HG03442 (cell line): ENCODE results near the gene STYXL1.

Experiments
- ATAC-seq: cut with Tn5 transposase; IDR thresholded peaks from one replicate; pipeline ENCODE4 v1.9.1; 2021; ENCODE audit warnings: mild to moderate bottlenecking, moderate library complexity; ENCODE audit not compliant: unreplicated experiment

The STYXL1 gene

GRCh38 chr7:75960372-75960771 lies 87.4 kb downstream of the STYXL1 start:
- no peak for ATAC-seq

- no peak for ATAC-seq
Observed at GRCh38 chr7:75958802-75959543, 88.8 kb downstream of the STYXL1 start.

GRCh38 chr7:75957021-75957736 lies 90.6 kb downstream of the STYXL1 start:
- no peak for ATAC-seq

GRCh38 chr7:75955331-75955955 lies 92.4 kb downstream of the STYXL1 start:
- ATAC-seq = no peak

GRCh38 chr7:75953931-75954330 lies 93.9 kb downstream of the STYXL1 start:
- ATAC-seq = no peak

- ATAC-seq = no peak
Observed at GRCh38 chr7:75953431-75953830, 94.4 kb downstream of the STYXL1 start.

GRCh38 chr7:75951506-75951905 lies 96.3 kb downstream of the STYXL1 start:
- ATAC-seq = no peak

- no peak for ATAC-seq
Observed at GRCh38 chr7:75950111-75950681, 97.6 kb downstream of the STYXL1 start.

- no peak for ATAC-seq
Observed at GRCh38 chr7:75948179-75948578, 99.6 kb downstream of the STYXL1 start.
